ENCODE measurements around the gene CDHR3. TPM values are rescaled to one million over a fixed set of nuclear protein-coding genes. Genes with fewer than 3 reads are reported as not detected.

Gene CDHR3
- total and polyA plus RNA-seq, 10 of the 15 experiments (the other 5 are each of a cell fraction or from before 2014, with no cell fraction given) = 0.06 to 0.11 TPM; not detected in 8

GRCh38 chr7:105932835-105933477 is 30.1 kb upstream of the CDHR3 start:
- no TSS peak for BruUV-seq (replicated peaks)
- DNase-seq (ENCODE audit: low read depth, low spot score) = no peak
- ChIA-PET CTCF (interaction anchor here (1.2 kb wide), 1 partner anchor 9 kb away, joined by 4 read pairs; no protein-coding TSS in a partner anchor), RAD21 (ENCODE audit: unreplicated experiment) (interaction anchor here (1.6 kb wide), 1 partner anchor 167 kb away, joined by 5 read pairs; no protein-coding TSS in a partner anchor), POLR2A (no interaction called here), SMC1A (ENCODE audit: uncharacterized antibody, unreplicated experiment) (interaction anchor here (1.1 kb wide), 1 partner anchor 47 kb away, joined by 4 read pairs; no protein-coding TSS in a partner anchor)
- H3K4me1 ChIP-seq (ENCODE audit: control insufficient read depth, insufficient read depth, low read length) = no peaks in the 10 kb centered on the region
- no peak overlapping the region for H3K4me3 ChIP-seq
- intact Hi-C loops (cut with micrococcal nuclease; ENCODE audit: unreplicated experiment) = no loop called here
- H3K9me3 ChIP-seq (replicated peaks; ENCODE audit: control insufficient read depth, insufficient read depth, low read length) = no peaks in the 10 kb centered on the region
- H4K20me1 ChIP-seq (ENCODE audit: control insufficient read depth, insufficient read depth) = no peaks in the 10 kb centered on the region
- H2AFZ ChIP-seq (ENCODE audit: control insufficient read depth, low read depth, low read length) = no peak overlapping the region
- no peak for FAIRE-seq
- no peak overlapping the region for H3K27ac ChIP-seq (ENCODE audit: control insufficient read depth, insufficient read depth)
- no peaks in the 10 kb centered on the region for H3K79me2 ChIP-seq (ENCODE audit: control insufficient read depth, insufficient read depth, low read length)
- no peak for ATAC-seq
- no peaks in the 10 kb centered on the region; a peak in 1 of 4 replicates for H3K27me3 ChIP-seq (replicated peaks in 1 of 2; ENCODE audit: control insufficient read depth in 2 of 2, insufficient read depth in 2 of 2, low read length in 1 of 2)
- in situ Hi-C loops (cut with MboI) = no loop called here
- no peak overlapping the region for H3K9ac ChIP-seq (ENCODE audit: control insufficient read depth, insufficient read depth, low read length)
- H3K4me2 ChIP-seq (ENCODE audit: control insufficient read depth, insufficient read depth) = no peak overlapping the region
- H3K36me3 ChIP-seq (ENCODE audit: control insufficient read depth in 2 of 2, insufficient read depth in 2 of 2, low read length in 1 of 2) = no peaks in the 10 kb centered on the region
- WGBS (ENCODE audit: insufficient coverage, insufficient replicate concordance, low lambda C conversion rate, missing lambda C conversion rate) = 19% methylated on average over 8 of the region's 8 CpGs
- TF ChIP-seq GABPA (IDR thresholded peaks at IDR 0.05; ENCODE audit: low read depth) (no peak), BACH1 (IDR thresholded peaks at IDR 0.05; ENCODE audit: borderline replicate concordance) (no peak), SIN3A (IDR thresholded peaks at IDR 0.05; ENCODE audit: low read depth, low read length) (no peak), TBL1XR1 (IDR thresholded peaks at IDR 0.05; ENCODE audit: low read depth, low read length) (no peak), ZNF217 (IDR thresholded peaks at IDR 0.05) (no peak), TAF1 (IDR thresholded peaks at IDR 0.05; ENCODE audit: borderline replicate concordance, low read depth, low read length) (no peak), RBBP5 (conservative IDR thresholded peaks at IDR 0.05) (no peak), USF2 (IDR thresholded peaks at IDR 0.05; ENCODE audit: borderline replicate concordance, low read depth, low read length) (no peak), ASH2L (IDR thresholded peaks at IDR 0.05; ENCODE audit: borderline replicate concordance, low read depth) (no peak), BCL3 (IDR thresholded peaks at IDR 0.05; ENCODE audit: borderline replicate concordance, insufficient read depth, low read depth, low read length, poor library complexity, severe bottlenecking) (no peak), BCLAF1 (IDR thresholded peaks at IDR 0.05) (no peak), HDAC6 (IDR thresholded peaks at IDR 0.05; ENCODE audit: unreplicated experiment) (no peak), ZBTB4 (CRISPR knock-in tag; IDR thresholded peaks at IDR 0.05) (no peak), MLLT1 (IDR thresholded peaks at IDR 0.05) (no peak)

Measured in GM12878 (cell line).